GM18505 (cell line): Measurements from ENCODE around the gene MBTPS1.

ENCODE experiments used
- ATAC-seq: cut with Tn5 transposase; IDR thresholded peaks from one replicate; pipeline ENCODE4 v1.9.1; 2021; ENCODE audit not compliant: unreplicated experiment
- POLR2A ChIP-seq: IDR thresholded peaks from 4 replicates; pipeline ENCODE4 v1.6.1; 2011; ENCODE audit warnings: borderline replicate concordance; ENCODE audit not compliant: insufficient read depth, insufficient read length; ENCODE audit errors: extremely low read depth

MBTPS1 gene

GRCh38 chr16:84084570-84085270 is 32.0 kb downstream of the MBTPS1 start:
- ATAC-seq, result no peak
- no peak for TF ChIP-seq POLR2A

GRCh38 chr16:84082835-84083569 is 33.7 kb downstream of the MBTPS1 start:
- no peak for ATAC-seq
- TF ChIP-seq POLR2A, result no peak

GRCh38 chr16:84082110-84082509 is 34.6 kb downstream of the MBTPS1 start:
- ATAC-seq, result no peak
- TF ChIP-seq POLR2A, result no peak

- TF ChIP-seq POLR2A, result no peak
- ATAC-seq, result no peak
Measured at GRCh38 chr16:84081446-84081989, 35.2 kb downstream of the MBTPS1 start.

GRCh38 chr16:84080813-84081212 is 35.9 kb downstream of the MBTPS1 start:
- ATAC-seq, result no peak
- no peak for TF ChIP-seq POLR2A

- no peak for TF ChIP-seq POLR2A
- ATAC-seq, result no peak
Measured at GRCh38 chr16:84080378-84080777, 36.4 kb downstream of the MBTPS1 start.

GRCh38 chr16:84079664-84080063 is 37.1 kb downstream of the MBTPS1 start:
- ATAC-seq, result no peak
- no peak for TF ChIP-seq POLR2A

GRCh38 chr16:84075376-84075775 is 41.4 kb downstream of the MBTPS1 start:
- ATAC-seq, result no peak
- TF ChIP-seq POLR2A, result no peak

- ATAC-seq, result no peak
Measured at GRCh38 chr16:84074721-84075120, 42.0 kb downstream of the MBTPS1 start.

GRCh38 chr16:84072014-84072413 is 44.7 kb downstream of the MBTPS1 start:
- no peak for TF ChIP-seq POLR2A
- no peak for ATAC-seq

More at GRCh38 chr16:84074721-84075120, 42.0 kb downstream of the MBTPS1 start:
- TF ChIP-seq POLR2A, result no peak

GRCh38 chr16:84071121-84071520 is 45.6 kb downstream of the MBTPS1 start:
- no peak for TF ChIP-seq POLR2A

GRCh38 chr16:84069540-84069939 is 47.2 kb downstream of the MBTPS1 start:
- no peak for ATAC-seq

More at GRCh38 chr16:84071121-84071520, 45.6 kb downstream of the MBTPS1 start:
- ATAC-seq, result no peak

GRCh38 chr16:84068783-84069462 is 47.8 kb downstream of the MBTPS1 start:
- no peak for TF ChIP-seq POLR2A
- no peak for ATAC-seq

More at GRCh38 chr16:84069540-84069939, 47.2 kb downstream of the MBTPS1 start:
- TF ChIP-seq POLR2A, result no peak
